Esophagus muscularis mucosa (tissue), 3 donors: ENCODE results near the gene PTCD3.

Experiments used
- CTCF ChIP-seq, 3 experiments: fragments of 200-600 bp in 2 of 3; fragments of 450-650 bp in 1 of 3; sonication (generic) in 2 of 3; IDR thresholded peaks; one replicate each; pipeline ENCODE4 v1.5.1; 2017 to 2019; ENCODE audit warnings: antibody characterized with exemption in 3 of 3, mild to moderate bottlenecking in 2 of 3, moderate library complexity in 1 of 3
- POLR2A ChIP-seq: fragments of 450-650 bp; IDR thresholded peaks from one replicate; pipeline ENCODE4 v1.6.1; 2017; ENCODE audit warnings: antibody characterized with exemption, moderate library complexity, mild to moderate bottlenecking, low read depth
- POLR2AphosphoS5 ChIP-seq, 2 donors: sonication (generic); formaldehyde crosslinking; IDR thresholded peaks; one replicate each; pipeline ENCODE4 v1.6.1; 2017; ENCODE audit warnings: antibody characterized with exemption in 2 of 2

- TF ChIP-seq POLR2AphosphoS5 (IDR thresholded peaks at IDR 0.05) (no peak), CTCF (IDR thresholded peaks at IDR 0.05) (no peak), POLR2A (no peak)
These were observed 34.9 kb downstream of the PTCD3 start for GRCh38 chr2:86140969-86141392.
